ENCODE results near the gene HEBP2. TPM values are rescaled to one million over a fixed set of nuclear protein-coding genes. Genes with fewer than 3 reads are reported as not detected.

The HEBP2 gene
- total and polyA plus RNA-seq, 2 of the 13 experiments (the other 11 are each of a cell fraction or from before 2014, with no cell fraction given) = 16.0 to 72.8 TPM

DNA sequence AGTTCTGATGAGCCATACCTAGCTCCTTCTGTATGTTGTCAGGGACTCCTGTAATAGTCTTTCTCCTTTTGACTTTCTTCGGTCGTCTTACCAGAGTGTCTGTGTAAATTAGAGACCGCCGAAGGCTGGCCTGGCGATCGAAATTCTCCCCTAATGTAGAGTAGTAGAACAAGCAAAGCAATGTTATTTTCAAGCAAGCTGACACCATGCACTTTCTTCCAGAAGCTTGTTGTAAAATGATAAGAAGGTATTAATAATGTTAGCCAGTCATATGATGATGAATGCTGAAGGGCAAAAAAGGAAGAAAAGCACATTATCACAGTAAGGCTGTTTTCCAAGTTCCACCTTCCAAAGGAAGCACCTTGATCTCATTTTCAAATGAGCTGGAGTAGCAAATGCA is 37.9 kb downstream of the HEBP2 start:
- Histone ChIP-seq H3K36me3 (replicated peaks in 1 of 2; ENCODE audit: control insufficient read depth in 1 of 2, insufficient read depth in 2 of 2, low read length in 2 of 2) (peaks cover 22 to 79% of the 10 kb centered on the region in 2 experiments), H3K27ac (ENCODE audit: extremely low read length, insufficient read depth, low read length) (no peak overlapping the region), H3K9me3 (ENCODE audit: low read length) (no peaks in the 10 kb centered on the region), H3K27me3 (ENCODE audit: control insufficient read depth in 1 of 2, insufficient read depth in 2 of 2, low read length in 2 of 2) (no peaks in the 10 kb centered on the region), H2AFZ (ENCODE audit: low read length) (no peak overlapping the region), H3K79me2 (ENCODE audit: insufficient read depth, low read length) (no peaks in the 10 kb centered on the region), H3K4me1 (ENCODE audit: insufficient read depth, low read length) (no peaks in the 10 kb centered on the region), H3K4me2 (ENCODE audit: low read depth, low read length) (no peak overlapping the region), H3K9ac (ENCODE audit: insufficient read depth, low read depth, low read length) (no peak overlapping the region), H3K4me3 (replicated peaks in 1 of 3; ENCODE audit: insufficient read depth in 1 of 3, low read depth in 2 of 3, low read length in 3 of 3) (no peak overlapping the region), H4K20me1 (ENCODE audit: insufficient read depth, low read length) (no peaks in the 10 kb centered on the region)
- no TSS peak for BruUV-seq (replicated peaks)
- no peak for FAIRE-seq
- no peak for TF ChIP-seq SCMH1 (CRISPR knock-in tag; IDR thresholded peaks at IDR 0.05; ENCODE audit: borderline replicate concordance)
- in situ Hi-C loops (cut with HindIII; ENCODE audit: extremely low pct_ligation_motif_present, low pct_unique_long_range_greater_than_20kb) (no loop called here), intact Hi-C loops (cut with micrococcal nuclease; ENCODE audit: unreplicated experiment) (no loop called here)
- POLR2A ChIA-PET = no interaction called here
- CTCF ChIA-PET (ENCODE audit: low intra/inter-chr PET ratio, low total read pairs) = no interaction called here
- DNase-seq (ENCODE audit: low spot score) = no peak
- no peak for ATAC-seq
- WGBS (ENCODE audit: low lambda C conversion rate) = 98% methylated on average over 6 of the region's 6 CpGs

DNA sequence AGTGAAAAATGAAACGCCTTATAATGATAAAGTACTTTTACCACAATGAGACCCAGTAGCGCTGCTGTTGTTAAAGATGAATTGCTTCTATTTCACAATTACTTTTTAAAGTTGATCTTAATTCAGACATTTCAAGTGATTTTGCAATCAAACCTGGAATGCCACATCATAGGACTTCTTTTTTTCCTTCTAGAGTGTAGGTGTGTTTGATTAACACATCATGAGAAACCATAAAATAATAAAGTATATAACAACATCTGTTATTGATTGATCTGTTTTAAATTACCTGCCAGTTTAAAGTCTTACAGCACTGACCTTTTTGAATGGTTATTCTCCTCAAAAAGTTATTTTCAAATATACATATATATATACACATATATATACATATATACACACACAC is 38.6 kb downstream of the HEBP2 start:
- H3K9me3 ChIP-seq (ENCODE audit: low read length) = no peaks in the 10 kb centered on the region
- H3K79me2 ChIP-seq (ENCODE audit: insufficient read depth, low read length) = no peaks in the 10 kb centered on the region
- H4K20me1 ChIP-seq (ENCODE audit: insufficient read depth, low read length) = no peaks in the 10 kb centered on the region
- POLR2A ChIA-PET = no interaction called here
- WGBS (ENCODE audit: low lambda C conversion rate) = 96% methylated on average over 2 of the region's 2 CpGs
- peaks cover 20 to 79% of the 10 kb centered on the region in 2 experiments for H3K36me3 ChIP-seq (replicated peaks in 1 of 2; ENCODE audit: control insufficient read depth in 1 of 2, insufficient read depth in 2 of 2, low read length in 2 of 2)
- CTCF ChIA-PET (ENCODE audit: low intra/inter-chr PET ratio, low total read pairs) = no interaction called here
- ATAC-seq (no peak), FAIRE-seq (no peak), DNase-seq (ENCODE audit: low spot score) (no peak)
- H3K4me1 ChIP-seq (ENCODE audit: insufficient read depth, low read length) = no peaks in the 10 kb centered on the region
- no peak overlapping the region for H3K4me2 ChIP-seq (ENCODE audit: low read depth, low read length)
- no peak overlapping the region for H3K27ac ChIP-seq (ENCODE audit: extremely low read length, insufficient read depth, low read length)
- BruUV-seq (replicated peaks) = no TSS peak
- H3K9ac ChIP-seq (ENCODE audit: insufficient read depth, low read depth, low read length) = no peak overlapping the region
- in situ Hi-C loops (cut with HindIII; ENCODE audit: extremely low pct_ligation_motif_present, low pct_unique_long_range_greater_than_20kb) (no loop called here), intact Hi-C loops (cut with micrococcal nuclease; ENCODE audit: unreplicated experiment) (no loop called here)
- H3K4me3 ChIP-seq (replicated peaks in 1 of 3; ENCODE audit: insufficient read depth in 1 of 3, low read depth in 2 of 3, low read length in 3 of 3) = no peak overlapping the region
- no peak overlapping the region for H2AFZ ChIP-seq (ENCODE audit: low read length)
- H3K27me3 ChIP-seq (ENCODE audit: control insufficient read depth in 1 of 2, insufficient read depth in 2 of 2, low read length in 2 of 2) = no peaks in the 10 kb centered on the region
- no peak for TF ChIP-seq ZNF792 (CRISPR knock-in tag; IDR thresholded peaks at IDR 0.05)
- no peak for TF ChIP-seq ZNF260 (CRISPR knock-in tag; IDR thresholded peaks at IDR 0.05; ENCODE audit: borderline replicate concordance, low read depth)
- no peak for TF ChIP-seq EP300 (IDR thresholded peaks at IDR 0.05; ENCODE audit: low read depth in 2 of 2, low read length in 2 of 2)
- TF ChIP-seq EP300 (CRISPR knock-in tag; IDR thresholded peaks at IDR 0.05; ENCODE audit: borderline replicate concordance) = no peak
- TF ChIP-seq, protein P1, sequence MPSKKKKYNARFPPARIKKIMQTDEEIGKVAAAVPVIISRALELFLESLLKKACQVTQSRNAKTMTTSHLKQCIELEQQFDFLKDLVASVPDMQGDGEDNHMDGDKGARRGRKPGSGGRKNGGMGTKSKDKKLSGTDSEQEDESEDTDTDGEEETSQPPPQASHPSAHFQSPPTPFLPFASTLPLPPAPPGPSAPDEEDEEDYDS (CRISPR knock-in tag; IDR thresholded peaks at IDR 0.05) = no peak
- no peak for TF ChIP-seq NFIB (CRISPR knock-in tag; IDR thresholded peaks at IDR 0.05; ENCODE audit: borderline replicate concordance)
- TF ChIP-seq, protein P2, sequence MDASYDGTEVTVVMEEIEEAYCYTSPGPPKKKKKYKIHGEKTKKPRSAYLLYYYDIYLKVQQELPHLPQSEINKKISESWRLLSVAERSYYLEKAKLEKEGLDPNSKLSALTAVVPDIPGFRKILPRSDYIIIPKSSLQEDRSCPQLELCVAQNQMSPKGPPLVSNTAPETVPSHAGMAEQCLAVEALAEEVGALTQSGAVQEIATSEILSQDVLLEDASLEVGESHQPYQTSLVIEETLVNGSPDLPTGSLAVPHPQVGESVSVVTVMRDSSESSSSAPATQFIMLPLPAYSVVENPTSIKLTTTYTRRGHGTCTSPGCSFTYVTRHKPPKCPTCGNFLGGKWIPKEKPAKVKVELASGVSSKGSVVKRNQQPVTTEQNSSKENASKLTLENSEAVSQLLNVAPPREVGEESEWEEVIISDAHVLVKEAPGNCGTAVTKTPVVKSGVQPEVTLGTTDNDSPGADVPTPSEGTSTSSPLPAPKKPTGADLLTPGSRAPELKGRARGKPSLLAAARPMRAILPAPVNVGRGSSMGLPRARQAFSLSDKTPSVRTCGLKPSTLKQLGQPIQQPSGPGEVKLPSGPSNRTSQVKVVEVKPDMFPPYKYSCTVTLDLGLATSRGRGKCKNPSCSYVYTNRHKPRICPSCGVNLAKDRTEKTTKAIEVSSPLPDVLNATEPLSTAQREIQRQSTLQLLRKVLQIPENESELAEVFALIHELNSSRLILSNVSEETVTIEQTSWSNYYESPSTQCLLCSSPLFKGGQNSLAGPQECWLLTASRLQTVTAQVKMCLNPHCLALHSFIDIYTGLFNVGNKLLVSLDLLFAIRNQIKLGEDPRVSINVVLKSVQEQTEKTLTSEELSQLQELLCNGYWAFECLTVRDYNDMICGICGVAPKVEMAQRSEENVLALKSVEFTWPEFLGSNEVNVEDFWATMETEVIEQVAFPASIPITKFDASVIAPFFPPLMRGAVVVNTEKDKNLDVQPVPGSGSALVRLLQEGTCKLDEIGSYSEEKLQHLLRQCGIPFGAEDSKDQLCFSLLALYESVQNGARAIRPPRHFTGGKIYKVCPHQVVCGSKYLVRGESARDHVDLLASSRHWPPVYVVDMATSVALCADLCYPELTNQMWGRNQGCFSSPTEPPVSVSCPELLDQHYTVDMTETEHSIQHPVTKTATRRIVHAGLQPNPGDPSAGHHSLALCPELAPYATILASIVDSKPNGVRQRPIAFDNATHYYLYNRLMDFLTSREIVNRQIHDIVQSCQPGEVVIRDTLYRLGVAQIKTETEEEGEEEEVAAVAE (CRISPR knock-in tag; IDR thresholded peaks at IDR 0.05; ENCODE audit: borderline replicate concordance) = no peak
- no peak for TF ChIP-seq ZNF713 (CRISPR knock-in tag; IDR thresholded peaks at IDR 0.05)
- no peak for TF ChIP-seq ZNF274 (CRISPR knock-in tag; IDR thresholded peaks at IDR 0.05)
- TF ChIP-seq ZNF510 (CRISPR knock-in tag; IDR thresholded peaks at IDR 0.05; ENCODE audit: low read depth) = no peak
- no peak for TF ChIP-seq RFX3 (CRISPR knock-in tag; IDR thresholded peaks at IDR 0.05)
- TF ChIP-seq SRY (CRISPR knock-in tag; IDR thresholded peaks at IDR 0.05) = no peak
